Keratinocyte (primary cell): ENCODE data around the gene MAPK1. TPM values are rescaled to one million over a fixed set of nuclear protein-coding genes. Genes with fewer than 3 reads are reported as not detected.

ENCODE experiments used
- DNase-seq: peaks from one replicate; pipeline ENCODE4 v3.0.0-alpha.2; 2011; ENCODE audit warnings: low read depth, missing footprints, low spot score
- FAIRE-seq: peaks from 2 replicates; lab custom pipeline; 2011; peaks lifted over from hg19 to GRCh38; lab: Jason Lieb, UNC
- H2AFZ ChIP-seq: 2 replicates; pipeline ENCODE4 v1.6.0; 2012; ENCODE audit warnings: low read length, control low read depth, inconsistent platforms; ENCODE audit not compliant: control insufficient read depth
- H3K27ac ChIP-seq: 2 replicates; pipeline ENCODE4 v1.5.1; 2011; ENCODE audit warnings: low read length; ENCODE audit not compliant: control insufficient read depth, insufficient read depth
- H3K27me3 ChIP-seq: 3 replicates; pipeline ENCODE4 v1.6.0; 2011; ENCODE audit warnings: low read length; ENCODE audit not compliant: control insufficient read depth, insufficient read depth; ENCODE audit errors: extremely low read depth
- H3K36me3 ChIP-seq, 2 experiments: 2 replicates in 1 of 2; 3 replicates in 1 of 2; pipeline ENCODE4 v1.5.1; 2011; ENCODE audit warnings: low read length in 2 of 2, mild to moderate bottlenecking in 1 of 2; ENCODE audit not compliant: control insufficient read depth in 2 of 2, insufficient read depth in 2 of 2; ENCODE audit errors: extremely low read depth in 1 of 2
- H3K4me1 ChIP-seq: 3 replicates; pipeline ENCODE4 v1.5.1; 2011; ENCODE audit warnings: low read length; ENCODE audit not compliant: control insufficient read depth, insufficient read depth; ENCODE audit errors: extremely low read depth
- H3K4me2 ChIP-seq: 3 replicates; pipeline ENCODE4 v1.6.0; 2011; ENCODE audit warnings: low read depth, low read length; ENCODE audit not compliant: control insufficient read depth, insufficient read depth; ENCODE audit errors: extremely low read depth
- H3K4me3 ChIP-seq, 3 experiments: fragments of 200-600 bp in 1 of 3; sonication (generic) in 1 of 3; 2 replicates in 2 of 3; 3 replicates in 1 of 3; pipeline ENCODE4 v1.5.1; 2011 to 2016; ENCODE audit warnings: low read length in 3 of 3, mild to moderate bottlenecking in 3 of 3, control low read depth in 2 of 3, inconsistent platforms in 1 of 3, low read depth in 1 of 3, mixed read lengths in 1 of 3, mixed run types in 1 of 3, moderate library complexity in 1 of 3; ENCODE audit not compliant: control insufficient read depth in 2 of 3, insufficient read depth in 2 of 3; ENCODE audit errors: extremely low read depth in 1 of 3
- H3K79me2 ChIP-seq: 2 replicates; pipeline ENCODE4 v1.6.0; 2012; ENCODE audit warnings: low read length; ENCODE audit not compliant: control insufficient read depth, insufficient read depth
- H3K9ac ChIP-seq: 3 replicates; pipeline ENCODE4 v1.6.0; 2011; ENCODE audit warnings: low read length; ENCODE audit not compliant: control insufficient read depth, insufficient read depth; ENCODE audit errors: extremely low read depth
- H3K9me1 ChIP-seq: 3 replicates; pipeline ENCODE4 v1.6.0; 2011; ENCODE audit warnings: low read length; ENCODE audit not compliant: control insufficient read depth, insufficient read depth; ENCODE audit errors: extremely low read depth
- H3K9me3 ChIP-seq: 2 replicates; pipeline ENCODE4 v1.5.1; 2012; ENCODE audit warnings: low read depth, low read length; ENCODE audit not compliant: control insufficient read depth
- H4K20me1 ChIP-seq: 3 replicates; pipeline ENCODE4 v1.6.0; 2011; ENCODE audit warnings: low read length; ENCODE audit not compliant: control insufficient read depth, insufficient read depth; ENCODE audit errors: extremely low read depth
- EZH2 ChIP-seq: IDR thresholded peaks from one replicate; pipeline ENCODE4 v1.6.1; 2012; ENCODE audit warnings: inconsistent platforms, mild to moderate bottlenecking, low read length, moderate library complexity
- dilution Hi-C: fragments of 300-500 bp; cut with MboI; formaldehyde crosslinking; loops from one replicate; pipeline ENCODE4 v1.7.0; 2020; ENCODE audit warnings: low sequenced_read_pairs; ENCODE audit not compliant: extremely low pct_ligation_motif_present
- polyA minus RNA-seq, 3 experiments: library from RNA; depleted of rRNA, polyadenylated mRNA; stranded (reverse); fragments of >200 nt; gene quantifications; 1 replicate in 1 of 3; 2 replicates in 1 of 3; 3 replicates in 1 of 3; pipeline ENCODE4 v1.2.3, GENCODE V29; 2011
- polyA plus RNA-seq, 5 experiments: library from polyadenylated mRNA; depleted of rRNA in 3 of 5; stranded (reverse) in 3 of 5; stranded (forward) in 1 of 5; unstranded in 1 of 5; fragments of >200 nt; gene quantifications; 1 replicate in 1 of 5; 2 replicates in 3 of 5; 3 replicates in 1 of 5; pipeline versions ENCODE4 v1.2.1 to v1.2.3, GENCODE V29; 2011 to 2012; ENCODE audit warnings: missing spikeins in 2 of 5, low read depth in 1 of 5, low replicate concordance in 1 of 5
- TF ChIP-seq, protein P1 (sequence below), 3 experiments: IDR thresholded peaks in 1 of 3; conservative IDR thresholded peaks in 1 of 3; optimal IDR thresholded peaks in 1 of 3; 2 replicates in 2 of 3; 3 replicates in 1 of 3; pipeline versions ENCODE3 to v1.5.1; 2011; ENCODE audit warnings: low read length in 3 of 3, mild to moderate bottlenecking in 3 of 3, moderate library complexity in 2 of 3, control low read depth in 1 of 3, inconsistent platforms in 1 of 3; ENCODE audit not compliant: insufficient read depth in 2 of 3; ENCODE audit errors: extremely low read depth in 1 of 3

Gene MAPK1
- polyA plus RNA-seq (106 to 136 TPM (median 117 TPM) in 3 replicates), polyA minus RNA-seq (95.4 to 117 TPM (median 112 TPM) in 3 replicates)
- polyA plus RNA-seq (2011; ENCODE audit: low read depth), result 41.7 TPM
- 66.1 and 140 TPM in 2 replicates for polyA plus RNA-seq (2011; cell fraction: cytosol; rRNA removed)
- polyA plus RNA-seq (2011; cell fraction: nucleus; rRNA removed), result 68.0 and 73.3 TPM in 2 replicates
- 44.3 and 71.7 TPM in 2 replicates for polyA plus RNA-seq (2012; ENCODE audit: low replicate concordance)
- 31.1 TPM for polyA minus RNA-seq (2011; cell fraction: cytosol; rRNA and poly(A)+ RNA removed)
- 22.8 and 44.6 TPM in 2 replicates for polyA minus RNA-seq (2011; cell fraction: nucleus; rRNA and poly(A)+ RNA removed)

DNA sequence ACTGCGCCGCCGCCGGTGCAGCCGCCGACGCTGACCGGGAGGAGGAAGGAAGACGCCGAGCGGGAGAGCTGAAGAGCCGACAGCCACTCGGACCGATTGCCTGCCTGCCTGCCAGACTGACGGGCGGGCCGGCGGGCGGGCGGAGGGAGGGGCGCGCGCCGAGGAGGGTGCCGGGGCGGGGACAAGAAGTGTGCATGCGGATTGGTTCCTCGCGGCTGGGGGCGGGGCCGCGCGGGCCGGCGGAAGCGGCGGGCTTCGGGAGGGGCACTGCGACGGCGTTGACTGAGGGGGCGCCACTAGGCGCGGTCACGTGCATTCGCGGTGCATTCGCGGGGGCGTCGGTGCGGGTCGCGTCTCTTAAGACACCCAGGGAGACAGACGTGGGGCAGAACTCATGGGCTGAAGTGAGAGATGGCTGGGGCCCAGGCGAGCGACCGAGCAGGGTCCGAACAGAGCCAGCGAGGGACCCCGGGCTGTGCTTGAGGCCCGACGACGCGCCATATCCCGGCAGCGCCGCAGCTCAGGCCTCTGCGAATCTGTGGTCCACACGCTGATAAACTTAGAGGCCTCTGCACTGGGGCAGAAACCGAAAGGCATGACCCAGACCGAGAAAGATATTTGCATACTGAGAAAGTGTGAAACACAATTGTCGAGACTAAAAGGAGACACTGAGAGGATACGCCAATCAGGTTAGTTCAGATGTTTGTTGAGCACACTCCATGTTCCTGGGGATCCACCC, at the start of gene MAPK1:
MAPK1 (minus strand) TSS at position 118 of the 739 bp plus-strand sequence. CDS start 205 bp downstream, outside the sequence.
- peak; percentile 45 for DNase-seq
- Histone ChIP-seq H3K4me3 (peak within 1 kb of the TSS; percentile 57 to 96 (median 94)), H3K4me2 (peak within 1 kb of the TSS; percentile 98), H3K9ac (peak within 1 kb of the TSS; percentile 96), H3K9me3 (no peaks in the 10 kb centered on the region), H3K36me3 (no peaks in the 10 kb centered on the region), H3K79me2 (peaks cover 45% of the 10 kb centered on the region), H3K4me1 (peaks cover 14% of the 10 kb centered on the region), H3K9me1 (peaks cover 2% of the 10 kb centered on the region), H3K27me3 (no peaks in the 10 kb centered on the region), H3K27ac (peak within 1 kb of the TSS; percentile 90), H2AFZ (peak within 1 kb of the TSS; percentile 94), H4K20me1 (peaks cover 19% of the 10 kb centered on the region)
- peak; percentile 51 for FAIRE-seq
- TF ChIP-seq, protein P1, sequence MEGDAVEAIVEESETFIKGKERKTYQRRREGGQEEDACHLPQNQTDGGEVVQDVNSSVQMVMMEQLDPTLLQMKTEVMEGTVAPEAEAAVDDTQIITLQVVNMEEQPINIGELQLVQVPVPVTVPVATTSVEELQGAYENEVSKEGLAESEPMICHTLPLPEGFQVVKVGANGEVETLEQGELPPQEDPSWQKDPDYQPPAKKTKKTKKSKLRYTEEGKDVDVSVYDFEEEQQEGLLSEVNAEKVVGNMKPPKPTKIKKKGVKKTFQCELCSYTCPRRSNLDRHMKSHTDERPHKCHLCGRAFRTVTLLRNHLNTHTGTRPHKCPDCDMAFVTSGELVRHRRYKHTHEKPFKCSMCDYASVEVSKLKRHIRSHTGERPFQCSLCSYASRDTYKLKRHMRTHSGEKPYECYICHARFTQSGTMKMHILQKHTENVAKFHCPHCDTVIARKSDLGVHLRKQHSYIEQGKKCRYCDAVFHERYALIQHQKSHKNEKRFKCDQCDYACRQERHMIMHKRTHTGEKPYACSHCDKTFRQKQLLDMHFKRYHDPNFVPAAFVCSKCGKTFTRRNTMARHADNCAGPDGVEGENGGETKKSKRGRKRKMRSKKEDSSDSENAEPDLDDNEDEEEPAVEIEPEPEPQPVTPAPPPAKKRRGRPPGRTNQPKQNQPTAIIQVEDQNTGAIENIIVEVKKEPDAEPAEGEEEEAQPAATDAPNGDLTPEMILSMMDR (optimal IDR thresholded peaks at IDR 0.05 in 1 of 3, IDR thresholded peaks at IDR 0.05 in 1 of 3, conservative IDR thresholded peaks at IDR 0.05 in 1 of 3; ENCODE audit: extremely low read depth in 1 of 3, insufficient read depth in 2 of 3, low read length in 3 of 3), result peak in 1 of 3 experiments; percentile 64
- TF ChIP-seq EZH2, result no peak
- dilution Hi-C loops, result no loop called here

DNA sequence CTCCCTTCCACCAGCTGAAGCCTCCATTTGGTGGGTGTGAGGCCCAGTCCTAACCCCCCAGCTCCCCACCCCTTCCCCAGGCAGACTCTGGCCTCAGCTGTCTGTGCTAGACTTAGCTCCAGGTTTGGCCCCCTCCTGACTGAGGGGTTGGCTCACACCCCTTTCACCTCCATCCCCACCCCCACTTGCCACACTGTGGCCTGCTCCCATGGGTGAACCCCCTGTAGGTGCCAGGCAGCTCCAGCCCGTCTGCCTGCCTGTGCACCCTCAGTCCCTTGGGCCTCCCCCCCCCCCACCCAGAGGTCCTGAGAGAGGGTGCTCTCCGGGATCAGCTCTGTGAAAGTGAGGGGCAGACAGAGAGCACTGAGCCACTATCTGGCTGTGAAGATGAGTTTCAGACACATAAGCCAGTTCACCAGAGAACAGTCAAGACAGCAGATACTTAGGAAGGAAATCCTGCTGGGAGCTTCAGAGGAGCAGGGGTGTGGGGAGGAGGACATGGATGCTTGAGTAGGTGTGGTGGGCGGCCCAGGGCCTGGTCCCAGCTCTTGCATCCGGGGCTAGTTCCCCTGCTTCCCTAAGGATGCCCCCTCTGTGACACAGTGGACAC, 49.0 kb upstream of the MAPK1 start:
- TF ChIP-seq EZH2, result no peak
- TF ChIP-seq, protein P1 (optimal IDR thresholded peaks at IDR 0.05 in 1 of 3, IDR thresholded peaks at IDR 0.05 in 1 of 3, conservative IDR thresholded peaks at IDR 0.05 in 1 of 3; ENCODE audit: extremely low read depth in 1 of 3, insufficient read depth in 2 of 3, low read length in 3 of 3), result no peak
- H3K4me2 ChIP-seq, result no peak overlapping the region
- H3K36me3 ChIP-seq, result peaks cover 0 to 5% of the 10 kb centered on the region in 2 experiments
- H3K79me2 ChIP-seq, result no peaks in the 10 kb centered on the region
- no peak overlapping the region for H2AFZ ChIP-seq
- FAIRE-seq (no peak), DNase-seq (no peak)
- dilution Hi-C loops, result no loop called here
- no peaks in the 10 kb centered on the region for H3K27me3 ChIP-seq
- H3K4me3 ChIP-seq, result no peak overlapping the region
- H3K9me3 ChIP-seq, result no peaks in the 10 kb centered on the region
- H4K20me1 ChIP-seq, result no peaks in the 10 kb centered on the region
- H3K9ac ChIP-seq, result no peak overlapping the region
- no peak overlapping the region for H3K27ac ChIP-seq
- no peaks in the 10 kb centered on the region for H3K9me1 ChIP-seq
- H3K4me1 ChIP-seq, result no peaks in the 10 kb centered on the region
